HL-60 (cell line): ENCODE data around the gene ANXA3.

Experiments used
- CTCF ChIP-seq: IDR thresholded peaks from one replicate; pipeline ENCODE4 v1.5.1; 2011; ENCODE audit warnings: low read length, control low read depth, inconsistent platforms; ENCODE audit not compliant: insufficient read depth
- GABPA ChIP-seq: IDR thresholded peaks from 2 replicates; pipeline ENCODE4 v1.6.1; 2012; ENCODE audit warnings: low read depth
- REST ChIP-seq: IDR thresholded peaks from 2 replicates; pipeline ENCODE4 v1.6.1; 2012; ENCODE audit warnings: low read depth; ENCODE audit not compliant: insufficient replicate concordance

- TF ChIP-seq CTCF (no peak), REST (no peak), GABPA (no peak)
These were observed 42.5 kb upstream of the ANXA3 start for GRCh38 chr4:78509043-78509442.
